Fibroblast of skin of right quadriceps (primary cell): ENCODE measurements around the gene FN3K.
A peak's percentile ranks its signal among the peaks of the same experiment; 100 is the strongest.

Experiments used
- DNase-seq: peaks from one replicate; pipeline ENCODE4 v3.0.0-alpha.2; 2013

The FN3K gene

DNA sequence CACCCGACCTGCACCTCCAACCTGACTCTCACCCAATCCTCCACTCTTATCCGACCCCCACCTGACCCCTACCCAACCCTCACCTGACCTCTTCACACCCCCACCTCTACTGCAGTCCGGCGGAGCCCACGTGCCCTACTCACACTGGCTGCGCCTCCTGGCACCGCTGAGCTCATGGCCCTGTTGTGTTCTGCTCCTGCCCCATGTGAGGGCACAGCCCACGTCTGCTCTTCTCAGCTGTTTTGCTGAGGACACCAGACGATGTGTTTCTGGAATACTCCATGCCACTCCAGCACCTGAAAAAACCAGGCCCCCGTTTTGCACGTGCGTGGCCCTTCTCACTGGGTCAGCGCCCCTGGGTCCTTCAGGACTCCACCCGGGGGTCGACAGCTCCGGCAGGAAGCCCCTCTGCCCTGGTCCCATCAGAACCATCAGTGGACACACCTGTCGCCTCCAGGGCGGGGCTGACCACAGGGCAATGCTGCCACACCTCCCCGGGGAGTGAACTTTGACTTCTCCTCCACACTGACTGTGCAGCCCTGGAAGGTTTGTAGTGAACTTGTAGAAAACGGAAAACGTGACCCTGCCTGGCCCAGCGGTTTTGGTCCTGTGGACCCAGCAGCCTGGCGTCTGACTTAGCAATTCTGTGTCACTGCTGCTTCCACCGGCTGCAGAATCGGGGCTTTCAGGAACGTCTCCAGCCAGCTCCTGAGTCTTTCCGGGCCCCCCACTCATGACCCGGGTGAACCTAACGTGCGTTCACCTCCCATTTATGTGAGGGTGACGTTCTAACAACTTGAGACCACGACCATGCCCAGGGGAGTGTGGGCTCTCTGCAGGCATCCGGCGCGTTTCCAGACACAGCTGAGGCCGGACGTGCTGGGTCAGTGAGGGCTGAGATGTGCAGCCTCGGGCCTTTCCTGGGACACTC lies 31.2 kb upstream of the FN3K start:
- no peak for DNase-seq

- no peak for DNase-seq
Observed at GRCh38 chr17:82704886-82705285, 30.5 kb upstream of the FN3K start.

DNA sequence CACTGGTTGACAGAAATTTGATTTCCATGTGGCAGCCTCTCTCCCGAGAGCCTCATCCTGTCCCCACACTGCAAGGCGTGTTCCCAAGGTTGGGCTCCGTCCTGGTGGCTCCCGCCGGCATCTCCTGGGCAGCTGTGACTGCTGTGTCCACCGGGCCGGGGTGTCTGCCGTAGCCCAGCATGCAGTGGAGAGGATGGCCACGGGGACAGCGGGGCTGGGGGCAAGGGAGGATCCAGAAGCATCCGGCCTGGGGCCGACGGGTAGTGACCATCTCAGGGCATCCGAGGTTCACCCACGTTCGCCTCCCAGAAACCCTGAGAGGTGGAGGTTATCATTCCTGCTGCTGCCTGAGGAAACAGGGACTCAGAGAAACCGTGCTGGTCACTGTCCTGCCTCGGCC lies 29.7 kb upstream of the FN3K start:
- DNase-seq = no peak

DNA sequence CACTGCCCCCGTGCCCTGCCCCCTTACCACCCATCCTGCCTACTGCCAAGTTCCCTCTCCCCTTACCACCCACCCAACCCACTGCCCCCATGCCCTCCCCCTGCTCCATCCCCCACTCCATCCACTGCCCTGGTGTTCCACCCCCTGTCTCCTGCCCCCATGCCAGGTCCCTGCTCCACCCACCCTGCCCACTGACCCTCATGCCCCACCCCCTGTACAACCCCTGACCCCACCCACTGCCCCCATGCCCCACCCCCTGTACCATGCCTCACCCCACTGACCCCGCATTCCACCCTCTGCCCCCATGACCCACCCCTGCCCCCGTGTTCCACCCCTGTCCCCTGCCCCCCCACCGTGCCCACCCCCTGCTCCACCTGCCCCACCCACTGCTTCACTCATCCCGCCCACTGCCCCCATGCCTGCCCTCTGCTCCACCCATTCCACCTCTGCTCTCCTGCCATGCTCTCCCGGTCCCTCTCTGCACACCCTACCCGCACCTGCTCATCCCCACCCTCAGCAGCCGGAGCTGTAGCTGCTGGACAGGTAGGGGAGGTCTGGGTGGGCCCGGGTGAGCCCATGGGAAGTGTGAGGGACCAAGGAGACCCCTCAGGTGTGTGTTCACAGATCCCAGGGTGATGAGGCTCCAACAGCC lies 26.3 kb upstream of the FN3K start:
- no peak for DNase-seq

- DNase-seq = no peak
Observed at GRCh38 chr17:82709676-82710498, 25.5 kb upstream of the FN3K start.

DNA sequence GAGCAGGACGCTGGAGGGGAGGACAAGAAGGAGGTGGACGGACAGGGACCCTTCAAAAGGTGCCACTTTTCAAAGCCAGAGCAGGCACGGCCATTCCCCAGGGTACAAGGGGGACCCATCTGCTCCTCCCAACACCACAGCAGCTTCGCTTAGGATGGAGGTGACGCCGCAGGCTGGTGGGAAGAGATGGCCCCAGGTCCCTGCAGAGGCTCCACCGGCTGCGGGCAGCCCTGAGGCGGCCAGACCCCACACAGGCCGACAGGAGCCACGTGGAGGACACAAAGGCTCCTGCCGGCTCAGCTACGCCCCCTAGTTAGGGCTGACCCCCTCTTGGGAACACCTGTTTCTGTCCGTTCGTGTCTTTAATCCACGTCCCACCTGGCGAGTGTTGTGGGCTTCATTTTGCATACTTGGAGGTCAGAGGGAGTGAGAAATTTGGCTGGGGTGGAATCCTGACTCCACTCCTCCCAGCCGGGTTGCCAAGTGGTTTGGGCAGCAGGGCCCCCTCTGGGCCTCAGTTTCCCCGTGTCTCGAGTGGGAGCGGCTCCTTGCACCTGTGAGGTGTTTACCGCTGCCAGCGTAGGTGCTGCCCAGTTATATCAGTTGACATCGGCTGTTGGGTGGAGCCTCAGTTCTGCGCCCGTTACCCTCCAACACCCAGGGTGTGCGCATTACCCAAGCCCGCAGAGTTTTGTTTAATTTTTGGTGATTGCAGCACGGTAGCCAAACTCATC lies 24.7 kb upstream of the FN3K start:
- DNase-seq = no peak

DNA sequence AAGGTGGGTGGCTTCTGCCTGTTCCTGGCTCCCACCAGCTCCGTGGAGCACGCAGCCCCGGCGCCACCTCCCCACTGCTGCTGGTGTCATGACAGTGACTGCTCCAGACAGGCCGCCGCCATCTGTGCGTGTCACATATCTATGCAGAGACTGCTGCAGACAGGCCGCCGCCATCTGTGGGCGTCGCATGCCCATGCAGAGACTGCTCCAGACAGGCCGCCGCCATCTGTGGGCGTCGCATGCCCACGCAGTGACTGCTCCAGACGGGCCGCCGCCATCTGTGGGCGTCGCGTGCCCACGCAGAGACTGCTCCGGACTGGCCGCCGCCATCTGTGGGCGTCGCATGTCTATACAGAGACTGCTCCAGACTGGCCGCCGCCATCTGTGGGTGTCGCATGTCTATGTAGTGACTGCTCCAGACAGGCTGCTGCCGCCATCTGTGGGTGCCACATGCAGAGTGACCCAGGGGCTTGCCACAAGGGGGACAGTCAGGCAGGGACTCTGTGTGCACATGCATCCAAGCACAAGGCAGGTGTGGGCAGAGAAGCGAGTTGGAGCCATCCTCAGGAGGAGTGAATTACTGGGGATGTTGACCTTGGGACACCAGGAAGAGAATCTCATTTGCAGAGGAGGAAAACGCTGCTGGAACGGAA lies 22.2 kb upstream of the FN3K start:
- no peak for DNase-seq

- peak; percentile 91 for DNase-seq
Observed at GRCh38 chr17:82716203-82717010, 19.0 kb upstream of the FN3K start, which contains the start of gene FN3KRP. Gene FN3KRP, plus strand, starts transcription at chr17:82716706. Its CDS starts 50 bp downstream, at chr17:82716756.

GRCh38 chr17:82718986-82719685 lies 16.3 kb upstream of the FN3K start:
- no peak for DNase-seq

DNA sequence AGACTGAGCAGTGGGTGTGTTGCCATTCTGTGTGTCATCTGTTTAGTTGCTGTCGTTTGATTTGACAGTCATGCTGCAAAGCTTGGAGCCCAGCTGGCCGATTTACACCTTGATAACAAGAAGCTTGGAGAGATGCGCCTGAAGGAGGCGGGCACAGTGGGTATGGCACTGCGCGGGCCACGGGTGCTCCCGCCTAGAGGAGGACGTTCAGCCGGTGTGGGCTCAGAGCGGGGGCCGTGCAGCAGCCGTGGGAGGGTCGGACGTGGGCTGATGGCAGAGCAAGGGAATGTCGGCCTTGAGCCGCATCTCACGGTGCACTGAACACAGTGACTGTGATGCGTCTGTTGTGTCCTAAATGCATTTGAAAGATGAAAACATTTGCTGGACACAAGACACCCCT lies 15.2 kb upstream of the FN3K start:
- DNase-seq = no peak

- no peak for DNase-seq
Observed at GRCh38 chr17:82722341-82723013, 12.9 kb upstream of the FN3K start.

DNA sequence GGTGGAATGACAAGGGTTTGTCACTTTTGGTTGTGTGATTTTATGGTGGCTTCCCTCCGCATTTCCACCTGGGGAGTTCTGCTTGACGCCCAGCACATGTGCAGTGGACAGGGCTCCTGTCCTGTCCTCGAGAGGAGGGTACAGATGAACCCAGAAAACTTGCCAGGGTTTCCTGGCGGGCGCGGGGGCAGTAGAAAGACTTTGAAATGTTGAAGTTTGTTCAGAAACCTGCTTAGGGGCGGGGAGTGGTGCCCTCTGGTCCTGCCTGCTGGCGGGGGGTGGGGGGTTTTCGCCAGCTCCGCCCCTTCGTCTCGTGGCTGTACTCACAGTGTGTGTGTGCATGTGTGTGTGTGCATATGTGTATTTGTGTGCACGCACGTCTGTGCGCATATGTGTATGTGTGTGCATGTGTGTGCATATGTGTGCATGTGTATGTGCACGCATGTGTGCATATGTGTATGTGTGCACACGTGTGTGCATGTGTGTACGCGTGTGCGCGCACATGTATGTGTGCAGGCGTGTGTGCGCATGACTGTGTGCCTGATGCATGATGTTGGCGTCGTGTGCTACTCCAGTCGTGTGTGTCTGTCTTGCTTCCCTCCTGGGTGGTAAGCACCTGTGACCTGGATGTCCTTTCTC lies 12.1 kb upstream of the FN3K start:
- no peak for DNase-seq

GRCh38 chr17:82726427-82726826 lies 9.0 kb upstream of the FN3K start:
- DNase-seq = no peak

- DNase-seq = no peak
Observed at GRCh38 chr17:82729479-82730260, 5.7 kb upstream of the FN3K start.

- DNase-seq = no peak
Observed at GRCh38 chr17:82732118-82732743, 3.2 kb upstream of the FN3K start.

- no peak for DNase-seq
Observed at GRCh38 chr17:82736511-82737185, 1.2 kb downstream of the FN3K start.
